Effector memory CD4-positive, alpha-beta T cell (primary cell): ENCODE results near the gene CDH4.

ENCODE experiments used
- DNase-seq, 3 donors: peaks; one replicate each; pipeline ENCODE4 v3.0.0-alpha.2; 2020
- H3K27ac ChIP-seq: 2 replicates; pipeline ENCODE4 v1.7.0; 2013; ENCODE audit warnings: mild to moderate bottlenecking, low read length, moderate library complexity; ENCODE audit not compliant: insufficient read depth, poor library complexity, severe bottlenecking
- H3K27me3 ChIP-seq: replicated peaks from 2 replicates; pipeline ENCODE4 v1.7.0; 2013; ENCODE audit warnings: mild to moderate bottlenecking, low read length; ENCODE audit not compliant: insufficient read depth, control insufficient read depth, poor library complexity, severe bottlenecking
- H3K36me3 ChIP-seq: 2 replicates; pipeline ENCODE4 v1.7.0; 2013; ENCODE audit warnings: mild to moderate bottlenecking, low read length, moderate library complexity; ENCODE audit not compliant: control insufficient read depth, insufficient read depth
- H3K4me1 ChIP-seq: 2 replicates; pipeline ENCODE4 v1.7.0; 2013; ENCODE audit warnings: low read length, mild to moderate bottlenecking; ENCODE audit not compliant: control insufficient read depth, insufficient read depth, poor library complexity, severe bottlenecking
- H3K4me3 ChIP-seq: 2 replicates; pipeline ENCODE4 v1.7.0; 2013; ENCODE audit warnings: low read length, low read depth, mild to moderate bottlenecking; ENCODE audit not compliant: insufficient read depth, poor library complexity, severe bottlenecking
- H3K9me3 ChIP-seq: 2 replicates; pipeline ENCODE4 v1.7.0; 2013; ENCODE audit warnings: mild to moderate bottlenecking, low read length, moderate library complexity; ENCODE audit not compliant: control insufficient read depth

The CDH4 gene

GRCh38 chr20:61814244-61814643, 562.2 kb downstream of the CDH4 start:
- H3K27ac ChIP-seq: no peak overlapping the region
- H3K27me3 ChIP-seq: no peaks in the 10 kb centered on the region
- no peaks in the 10 kb centered on the region for H3K9me3 ChIP-seq
- no peaks in the 10 kb centered on the region for H3K4me1 ChIP-seq
- H3K36me3 ChIP-seq: no peaks in the 10 kb centered on the region
- no peak for DNase-seq
- H3K4me3 ChIP-seq: no peak overlapping the region

GRCh38 chr20:61814726-61815125, 562.7 kb downstream of the CDH4 start:
- H3K27ac ChIP-seq: no peak overlapping the region
- H3K4me1 ChIP-seq: no peaks in the 10 kb centered on the region
- no peak for DNase-seq
- H3K4me3 ChIP-seq: no peak overlapping the region
- no peaks in the 10 kb centered on the region for H3K36me3 ChIP-seq
- H3K27me3 ChIP-seq: no peaks in the 10 kb centered on the region
- H3K9me3 ChIP-seq: no peaks in the 10 kb centered on the region

- Histone ChIP-seq H3K4me1 (no peaks in the 10 kb centered on the region), H3K36me3 (no peaks in the 10 kb centered on the region), H3K9me3 (no peaks in the 10 kb centered on the region), H3K27me3 (no peaks in the 10 kb centered on the region), H3K27ac (no peak overlapping the region), H3K4me3 (no peak overlapping the region)
- no peak for DNase-seq
Observed at GRCh38 chr20:61815176-61815575, 563.1 kb downstream of the CDH4 start.

GRCh38 chr20:61815678-61816077, 563.6 kb downstream of the CDH4 start:
- H3K4me3 ChIP-seq: no peak overlapping the region
- H3K27me3 ChIP-seq: no peaks in the 10 kb centered on the region

GRCh38 chr20:61816606-61817460, 564.8 kb downstream of the CDH4 start:
- H3K36me3 ChIP-seq: no peaks in the 10 kb centered on the region
- H3K4me1 ChIP-seq: no peaks in the 10 kb centered on the region
- no peaks in the 10 kb centered on the region for H3K27me3 ChIP-seq
- no peak overlapping the region for H3K27ac ChIP-seq
- H3K4me3 ChIP-seq: no peak overlapping the region
- no peak for DNase-seq
- H3K9me3 ChIP-seq: no peaks in the 10 kb centered on the region

More at GRCh38 chr20:61815678-61816077, 563.6 kb downstream of the CDH4 start:
- H3K4me1 ChIP-seq: no peaks in the 10 kb centered on the region
- no peak for DNase-seq
- no peak overlapping the region for H3K27ac ChIP-seq
- H3K36me3 ChIP-seq: no peaks in the 10 kb centered on the region
- no peaks in the 10 kb centered on the region for H3K9me3 ChIP-seq

- no peaks in the 10 kb centered on the region for H3K9me3 ChIP-seq
- no peak for DNase-seq
- no peaks in the 10 kb centered on the region for H3K4me1 ChIP-seq
- H3K27ac ChIP-seq: no peak overlapping the region
- no peaks in the 10 kb centered on the region for H3K27me3 ChIP-seq
- H3K4me3 ChIP-seq: no peak overlapping the region
- no peaks in the 10 kb centered on the region for H3K36me3 ChIP-seq
Observed at GRCh38 chr20:61817575-61817974, 565.5 kb downstream of the CDH4 start.

GRCh38 chr20:61818746-61819573, 566.9 kb downstream of the CDH4 start:
- Histone ChIP-seq H3K9me3 (no peaks in the 10 kb centered on the region), H3K27me3 (no peaks in the 10 kb centered on the region), H3K36me3 (no peaks in the 10 kb centered on the region), H3K4me1 (no peaks in the 10 kb centered on the region), H3K4me3 (no peak overlapping the region), H3K27ac (no peak overlapping the region)
- DNase-seq: no peak

GRCh38 chr20:61819574-61819846, 567.4 kb downstream of the CDH4 start:
- Histone ChIP-seq H3K27ac (no peak overlapping the region), H3K36me3 (no peaks in the 10 kb centered on the region), H3K9me3 (no peaks in the 10 kb centered on the region), H3K27me3 (no peaks in the 10 kb centered on the region), H3K4me1 (no peaks in the 10 kb centered on the region), H3K4me3 (no peak overlapping the region)
- no peak for DNase-seq

GRCh38 chr20:61819921-61820825, 568.1 kb downstream of the CDH4 start:
- Histone ChIP-seq H3K27ac (no peak overlapping the region), H3K27me3 (no peaks in the 10 kb centered on the region), H3K4me1 (no peaks in the 10 kb centered on the region), H3K4me3 (no peak overlapping the region), H3K9me3 (no peaks in the 10 kb centered on the region), H3K36me3 (no peaks in the 10 kb centered on the region)
- DNase-seq: no peak
